Stimulated activated naive B cell treated with anti-CD40 and anti-IgM and Interleukin-4, amounts not matched to agents 10 μg/mL and 1 μg/mL and 100 μg/mL, for 72 hours (primary cell): ENCODE data around the gene CFAP119.

Source experiments
- ATAC-seq, 2 donors: fragments of 150-1000 bp; cut with Tn5 transposase; replicated peaks; 2 replicates each; pipeline ENCODE4 v1.10.0; 2021; ENCODE audit warnings: moderate library complexity in 1 of 2
- DNase-seq: peaks from one replicate; pipeline ENCODE4 v3.0.0; 2021
- H3K27ac Mint-ChIP-seq: one replicate; pipeline ENCODE4 v1.8.0; 2022; ENCODE audit warnings: mild to moderate bottlenecking, mixed read lengths
- H3K27me3 Mint-ChIP-seq, 2 donors: one replicate each; pipeline ENCODE4 v1.8.0; 2022; ENCODE audit warnings: mixed read lengths in 2 of 2
- H3K36me3 Mint-ChIP-seq, 2 donors: one replicate each; pipeline ENCODE4 v1.8.0; 2022; ENCODE audit warnings: mixed read lengths in 2 of 2, mild to moderate bottlenecking in 1 of 2
- H3K4me1 Mint-ChIP-seq, 2 donors: one replicate each; pipeline ENCODE4 v1.8.0; 2022; ENCODE audit warnings: mixed read lengths in 2 of 2, mild to moderate bottlenecking in 1 of 2
- H3K4me3 Mint-ChIP-seq, 2 donors: one replicate each; pipeline ENCODE4 v1.8.0; 2022; ENCODE audit warnings: mild to moderate bottlenecking in 2 of 2, mixed read lengths in 2 of 2, moderate library complexity in 1 of 2
- H3K9me3 Mint-ChIP-seq, 2 donors: one replicate each; pipeline ENCODE4 v1.8.0; 2022; ENCODE audit warnings: mixed read lengths in 2 of 2, mild to moderate bottlenecking in 1 of 2

Gene CFAP119

DNA sequence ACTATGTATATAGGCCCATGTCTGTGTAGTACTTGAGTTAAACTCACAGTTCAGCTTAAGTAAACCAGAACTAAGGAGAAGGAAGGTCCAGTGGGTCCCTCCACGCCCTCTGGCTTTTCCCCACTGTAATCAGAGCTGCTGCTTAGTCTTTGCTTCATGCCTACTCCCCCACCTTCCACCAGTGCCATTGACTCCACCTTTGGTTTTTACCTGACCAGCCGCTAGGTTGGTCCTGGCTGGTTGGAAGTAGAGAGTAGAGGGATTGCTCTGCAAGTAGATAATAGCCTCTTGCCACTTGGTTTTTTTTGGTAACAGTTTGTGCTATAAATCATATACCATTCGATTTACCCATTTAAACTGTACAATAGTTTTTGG, 36.5 kb downstream of the CFAP119 start:
- Mint-ChIP-seq H3K27ac (peak overlapping the region; percentile 44), H3K27me3 (no peaks in the 10 kb centered on the region), H3K9me3 (no peaks in the 10 kb centered on the region), H3K36me3 (peaks cover 61 to 74% of the 10 kb centered on the region in 2 donors), H3K4me3 (no peak overlapping the region), H3K4me1 (peaks cover 19 to 53% of the 10 kb centered on the region in 2 donors)
- DNase-seq (no peak), ATAC-seq (no peak)

DNA sequence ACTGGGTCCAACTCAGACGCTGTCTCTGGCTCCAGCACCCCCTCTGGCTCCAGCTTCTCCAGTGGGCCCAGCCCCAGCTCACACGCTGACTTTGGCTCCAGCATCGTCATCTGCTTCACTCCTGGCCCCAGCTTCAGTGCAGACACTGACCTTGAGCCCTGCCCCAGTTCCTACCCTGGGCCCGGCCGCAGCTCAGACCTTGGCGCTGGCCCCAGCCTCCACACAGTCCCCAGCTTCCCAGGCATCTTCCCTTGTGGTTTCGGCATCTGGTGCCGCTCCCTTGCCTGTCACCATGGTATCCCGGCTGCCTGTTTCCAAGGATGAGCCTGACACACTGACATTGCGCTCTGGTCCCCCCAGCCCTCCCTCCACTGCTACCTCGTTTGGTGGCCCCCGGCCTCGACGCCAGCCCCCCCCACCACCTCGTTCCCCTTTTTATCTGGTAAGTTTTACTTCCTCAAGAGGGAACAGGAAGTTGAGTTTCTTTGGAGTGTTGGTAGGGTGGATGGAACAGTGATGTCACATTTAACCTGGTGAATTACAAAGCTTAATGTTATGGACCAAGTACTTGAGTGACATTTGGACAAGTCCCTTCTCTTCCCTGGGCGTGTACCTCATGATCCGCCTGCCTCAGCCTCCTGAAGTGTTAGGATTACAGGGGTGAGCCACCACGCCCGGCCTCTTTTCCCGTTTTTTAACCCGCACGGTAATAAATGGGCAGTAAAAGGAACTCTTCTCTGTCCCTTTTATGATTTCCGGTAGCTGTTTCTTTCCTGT, 37.0 kb downstream of the CFAP119 start:
- ATAC-seq (peak; percentile 53 to 59), DNase-seq (no peak)
- H3K27ac Mint-ChIP-seq: peak overlapping the region; percentile 44

DNA sequence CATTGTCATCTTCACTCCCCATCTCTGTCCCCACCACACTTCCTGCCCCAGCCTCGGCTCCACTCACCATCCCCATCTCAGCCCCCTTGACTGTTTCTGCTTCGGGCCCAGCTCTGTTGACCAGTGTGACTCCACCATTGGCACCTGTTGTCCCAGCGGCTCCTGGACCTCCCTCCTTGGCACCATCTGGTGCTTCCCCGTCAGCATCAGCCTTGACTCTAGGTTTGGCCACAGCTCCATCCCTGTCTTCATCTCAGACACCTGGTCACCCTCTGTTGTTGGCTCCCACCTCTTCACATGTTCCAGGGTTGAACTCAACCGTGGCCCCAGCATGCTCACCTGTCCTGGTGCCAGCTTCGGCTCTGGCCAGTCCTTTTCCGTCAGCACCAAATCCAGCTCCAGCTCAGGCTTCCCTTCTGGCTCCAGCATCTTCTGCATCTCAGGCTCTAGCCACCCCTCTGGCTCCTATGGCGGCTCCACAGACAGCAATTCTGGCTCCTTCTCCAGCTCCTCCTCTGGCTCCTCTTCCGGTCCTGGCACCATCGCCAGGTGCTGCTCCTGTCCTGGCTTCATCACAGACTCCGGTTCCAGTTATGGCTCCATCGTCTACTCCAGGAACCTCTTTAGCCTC, 38.0 kb downstream of the CFAP119 start:
- peaks cover 56 to 77% of the 10 kb centered on the region in 2 donors for H3K36me3 Mint-ChIP-seq
- no peak for DNase-seq
- H3K4me1 Mint-ChIP-seq: peaks cover 24 to 54% of the 10 kb centered on the region in 2 donors
- H3K9me3 Mint-ChIP-seq: no peaks in the 10 kb centered on the region
- H3K27me3 Mint-ChIP-seq: no peaks in the 10 kb centered on the region
- ATAC-seq: no peak
- H3K27ac Mint-ChIP-seq: peak overlapping the region; percentile 78
- no peak overlapping the region for H3K4me3 Mint-ChIP-seq

More for the DNA sequence above, 37.0 kb downstream of the CFAP119 start:
- no peaks in the 10 kb centered on the region for H3K27me3 Mint-ChIP-seq
- peaks cover 24 to 58% of the 10 kb centered on the region in 2 donors for H3K4me1 Mint-ChIP-seq
- H3K9me3 Mint-ChIP-seq: no peaks in the 10 kb centered on the region
- no peak overlapping the region for H3K4me3 Mint-ChIP-seq
- H3K36me3 Mint-ChIP-seq: peaks cover 63 to 79% of the 10 kb centered on the region in 2 donors

DNA sequence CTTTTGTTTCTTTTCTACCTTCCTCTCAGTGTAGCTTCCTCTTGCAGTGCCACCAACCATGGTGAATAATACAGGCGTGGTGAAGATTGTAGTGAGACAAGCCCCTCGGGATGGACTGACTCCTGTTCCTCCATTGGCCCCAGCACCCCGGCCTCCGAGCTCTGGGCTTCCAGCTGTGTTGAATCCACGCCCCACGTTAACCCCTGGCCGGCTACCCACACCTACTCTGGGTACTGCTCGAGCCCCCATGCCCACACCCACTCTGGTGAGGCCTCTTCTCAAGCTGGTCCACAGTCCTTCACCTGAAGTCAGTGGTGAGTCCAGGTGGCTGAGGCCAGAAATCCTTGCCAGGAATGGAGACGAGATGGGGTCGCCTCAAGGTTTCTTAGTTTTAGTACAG, 38.9 kb downstream of the CFAP119 start:
- H3K9me3 Mint-ChIP-seq: no peaks in the 10 kb centered on the region
- no peak overlapping the region for H3K4me3 Mint-ChIP-seq
- H3K27ac Mint-ChIP-seq: no peak overlapping the region
- H3K4me1 Mint-ChIP-seq: peaks cover 24 to 49% of the 10 kb centered on the region in 2 donors
- DNase-seq: no peak
- H3K27me3 Mint-ChIP-seq: no peaks in the 10 kb centered on the region
- H3K36me3 Mint-ChIP-seq: peaks cover 54 to 72% of the 10 kb centered on the region in 2 donors
- no peak for ATAC-seq

DNA sequence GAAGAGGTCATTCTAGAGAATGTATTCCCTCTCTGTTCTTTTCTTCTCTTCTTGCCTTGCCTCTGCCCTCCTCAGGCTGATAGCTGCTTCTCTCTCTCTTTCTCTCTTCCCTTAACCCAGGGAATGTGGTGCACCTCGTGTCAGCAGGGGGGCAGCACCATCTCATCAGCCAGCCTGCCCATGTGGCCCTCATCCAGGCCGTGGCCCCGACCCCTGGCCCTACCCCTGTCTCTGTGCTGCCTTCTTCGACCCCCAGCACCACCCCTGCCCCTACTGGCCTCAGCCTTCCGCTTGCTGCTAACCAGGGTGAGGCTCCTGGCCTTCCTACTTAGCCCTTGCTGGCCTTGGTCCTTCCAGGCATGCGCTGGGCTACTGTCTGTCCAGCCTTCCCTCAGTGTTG, 39.4 kb downstream of the CFAP119 start:
- H3K27ac Mint-ChIP-seq: peak overlapping the region; percentile 68
- ATAC-seq (peak in 1 of 2 donors; percentile 35), DNase-seq (no peak)
- H3K27me3 Mint-ChIP-seq: no peaks in the 10 kb centered on the region
- peaks cover 24 to 44% of the 10 kb centered on the region in 2 donors for H3K4me1 Mint-ChIP-seq
- no peaks in the 10 kb centered on the region for H3K9me3 Mint-ChIP-seq
- peaks cover 53 to 70% of the 10 kb centered on the region in 2 donors for H3K36me3 Mint-ChIP-seq
- H3K4me3 Mint-ChIP-seq: no peak overlapping the region

DNA sequence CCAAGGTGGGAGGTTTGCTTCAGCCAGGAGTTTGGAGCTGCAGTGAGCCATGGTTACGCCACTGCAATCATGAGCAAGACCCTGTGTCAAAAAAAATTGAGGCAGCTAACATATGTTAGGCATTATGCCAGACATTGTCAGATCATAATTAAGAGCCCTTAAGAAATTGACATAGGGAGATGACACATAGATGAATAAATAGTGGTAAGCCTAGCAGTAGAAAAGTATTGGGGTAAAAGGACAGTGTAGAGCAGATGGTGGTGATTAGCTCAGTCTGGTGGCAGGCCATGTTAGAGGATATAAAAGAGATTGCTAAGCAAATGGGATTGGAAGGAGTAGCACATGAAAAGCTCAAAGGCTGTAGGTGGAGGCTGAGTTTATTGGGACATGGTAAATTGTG, 40.3 kb downstream of the CFAP119 start:
- no peak overlapping the region for H3K4me3 Mint-ChIP-seq
- H3K27me3 Mint-ChIP-seq: no peaks in the 10 kb centered on the region
- no peaks in the 10 kb centered on the region for H3K9me3 Mint-ChIP-seq
- ATAC-seq (no peak), DNase-seq (no peak)
- peak overlapping the region; percentile 63 for H3K27ac Mint-ChIP-seq
- peaks cover 59 to 72% of the 10 kb centered on the region in 2 donors for H3K36me3 Mint-ChIP-seq
- H3K4me1 Mint-ChIP-seq: peaks cover 26 to 45% of the 10 kb centered on the region in 2 donors

DNA sequence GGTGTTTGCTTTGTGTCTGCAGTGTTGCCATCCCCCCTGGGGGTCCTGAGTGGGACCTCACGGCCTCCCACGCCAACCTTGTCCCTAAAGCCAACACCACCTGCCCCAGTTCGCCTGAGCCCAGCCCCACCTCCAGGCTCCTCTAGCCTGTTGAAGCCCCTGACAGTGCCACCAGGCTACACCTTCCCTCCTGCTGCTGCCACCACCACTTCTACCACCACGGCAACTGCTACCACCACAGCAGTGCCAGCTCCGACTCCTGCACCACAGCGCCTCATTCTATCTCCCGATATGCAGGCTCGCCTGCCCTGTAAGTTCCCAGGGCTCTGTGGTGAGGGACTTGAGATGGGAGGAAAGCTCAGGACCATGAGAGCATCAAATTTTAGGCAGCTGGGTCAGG, 40.7 kb downstream of the CFAP119 start:
- H3K4me1 Mint-ChIP-seq: peaks cover 29 to 48% of the 10 kb centered on the region in 2 donors
- H3K36me3 Mint-ChIP-seq: peaks cover 63 to 76% of the 10 kb centered on the region in 2 donors
- H3K27ac Mint-ChIP-seq: peak overlapping the region; percentile 63
- no peak for ATAC-seq
- no peaks in the 10 kb centered on the region for H3K27me3 Mint-ChIP-seq
- no peak for DNase-seq
- no peaks in the 10 kb centered on the region for H3K9me3 Mint-ChIP-seq
- no peak overlapping the region for H3K4me3 Mint-ChIP-seq

DNA sequence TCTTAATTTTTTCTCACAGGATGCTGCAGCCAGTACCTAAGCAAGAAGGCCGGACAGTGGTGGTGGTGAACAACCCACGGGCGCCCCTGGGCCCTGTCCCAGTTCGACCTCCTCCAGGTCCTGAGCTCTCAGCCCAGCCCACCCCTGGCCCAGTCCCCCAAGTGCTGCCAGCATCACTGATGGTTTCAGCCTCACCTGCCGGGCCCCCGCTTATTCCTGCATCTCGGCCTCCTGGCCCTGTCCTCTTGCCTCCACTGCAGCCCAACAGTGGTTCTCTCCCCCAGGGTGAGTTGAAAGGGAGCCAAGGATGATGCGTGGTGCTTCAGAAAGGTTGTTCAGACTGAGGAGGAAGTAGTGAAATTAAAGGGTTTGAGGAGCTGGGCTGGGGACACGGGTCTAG, 41.2 kb downstream of the CFAP119 start:
- DNase-seq (no peak), ATAC-seq (no peak)
- peaks cover 34 to 49% of the 10 kb centered on the region in 2 donors for H3K4me1 Mint-ChIP-seq
- H3K27me3 Mint-ChIP-seq: no peaks in the 10 kb centered on the region
- H3K36me3 Mint-ChIP-seq: peaks cover 68 to 76% of the 10 kb centered on the region in 2 donors
- no peaks in the 10 kb centered on the region for H3K9me3 Mint-ChIP-seq
- peak overlapping the region; percentile 38 for H3K27ac Mint-ChIP-seq
- H3K4me3 Mint-ChIP-seq: no peak overlapping the region

DNA sequence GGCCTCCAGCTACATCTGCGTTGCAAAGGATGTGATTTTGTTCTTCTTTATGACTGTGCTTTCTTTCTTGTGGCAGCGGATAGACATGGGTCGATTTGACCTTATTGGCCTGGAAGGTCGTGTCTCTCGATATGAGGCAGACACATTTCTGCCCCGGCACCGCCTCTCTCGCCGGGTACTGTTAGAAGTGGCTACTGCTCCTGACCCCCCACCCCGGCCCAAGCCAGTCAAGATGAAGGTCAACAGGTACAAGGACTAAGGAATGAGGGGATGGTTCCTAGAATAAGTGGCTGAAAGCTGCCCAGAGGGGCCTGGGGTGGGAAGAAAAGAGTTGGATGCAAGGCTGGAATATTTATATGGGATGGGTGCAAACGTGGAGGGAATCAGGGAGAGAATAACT, 41.8 kb downstream of the CFAP119 start:
- Mint-ChIP-seq H3K27ac (no peak overlapping the region), H3K4me3 (no peak overlapping the region), H3K4me1 (peaks cover 33 to 49% of the 10 kb centered on the region in 2 donors), H3K9me3 (no peaks in the 10 kb centered on the region), H3K36me3 (peaks cover 69 to 75% of the 10 kb centered on the region in 2 donors), H3K27me3 (no peaks in the 10 kb centered on the region)
- no peak for DNase-seq
- no peak for ATAC-seq

DNA sequence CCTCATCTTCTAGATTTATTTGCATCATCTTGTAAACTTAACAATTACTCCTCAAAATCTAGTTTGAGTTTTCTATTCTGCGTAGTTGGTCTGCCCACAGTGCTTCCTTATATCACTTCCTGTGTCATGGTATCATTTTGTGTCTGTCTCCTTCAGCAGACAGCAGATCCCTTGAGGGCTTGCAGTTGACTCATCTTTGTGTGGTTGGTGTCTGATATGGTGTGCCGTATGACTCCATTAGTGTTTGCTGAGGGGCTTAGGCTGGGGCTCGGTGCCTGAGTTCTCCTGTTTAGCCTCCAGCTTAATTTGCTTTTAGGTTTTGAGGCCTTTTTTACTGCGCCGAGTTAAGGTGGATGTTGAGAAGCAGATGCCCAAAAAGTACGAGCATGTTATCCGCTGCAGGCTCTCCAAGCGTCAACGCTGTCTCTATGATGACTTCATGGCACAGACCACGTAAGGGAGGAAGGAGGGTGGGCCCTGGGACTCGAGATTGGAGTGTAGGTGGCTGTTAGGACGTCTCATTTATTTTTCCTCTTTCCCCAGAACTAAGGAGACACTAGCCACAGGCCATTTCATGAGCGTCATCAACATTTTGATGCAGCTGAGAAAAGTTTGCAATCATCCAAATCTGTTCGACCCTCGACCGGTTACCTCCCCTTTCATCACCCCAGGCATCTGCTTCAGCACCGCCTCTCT, 46.0 kb downstream of the CFAP119 start:
- Mint-ChIP-seq H3K36me3 (peaks cover 65 to 66% of the 10 kb centered on the region in 2 donors), H3K27me3 (no peaks in the 10 kb centered on the region), H3K9me3 (peaks cover 0 to 4% of the 10 kb centered on the region in 2 donors), H3K4me1 (peaks cover 29 to 54% of the 10 kb centered on the region in 2 donors), H3K27ac (peak overlapping the region; percentile 81), H3K4me3 (peak overlapping the region; percentile 36 to 73)
- peak; percentile 50 for DNase-seq
- ATAC-seq: peak; percentile 100

DNA sequence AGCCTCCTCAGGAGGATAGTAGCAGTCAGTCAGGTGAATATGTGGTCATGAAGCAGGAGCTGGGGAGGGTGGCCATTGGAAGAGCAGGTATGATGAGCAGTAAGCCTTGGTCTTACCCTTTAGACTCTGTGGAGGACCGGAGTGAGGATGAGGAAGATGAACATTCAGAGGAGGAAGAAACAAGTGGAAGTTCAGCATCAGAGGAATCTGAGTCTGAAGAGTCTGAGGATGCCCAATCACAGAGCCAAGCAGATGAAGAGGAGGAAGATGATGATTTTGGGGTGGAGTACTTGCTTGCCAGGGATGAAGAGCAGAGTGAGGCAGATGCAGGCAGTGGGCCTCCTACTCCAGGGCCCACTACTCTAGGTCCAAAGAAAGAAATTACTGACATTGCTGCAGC, 50.1 kb downstream of the CFAP119 start:
- Mint-ChIP-seq H3K36me3 (peaks cover 73 to 79% of the 10 kb centered on the region in 2 donors), H3K27me3 (no peaks in the 10 kb centered on the region), H3K9me3 (peaks cover 0 to 4% of the 10 kb centered on the region in 2 donors), H3K4me3 (no peak overlapping the region), H3K27ac (no peak overlapping the region), H3K4me1 (peaks cover 23 to 43% of the 10 kb centered on the region in 2 donors)
- ATAC-seq (no peak), DNase-seq (no peak)

DNA sequence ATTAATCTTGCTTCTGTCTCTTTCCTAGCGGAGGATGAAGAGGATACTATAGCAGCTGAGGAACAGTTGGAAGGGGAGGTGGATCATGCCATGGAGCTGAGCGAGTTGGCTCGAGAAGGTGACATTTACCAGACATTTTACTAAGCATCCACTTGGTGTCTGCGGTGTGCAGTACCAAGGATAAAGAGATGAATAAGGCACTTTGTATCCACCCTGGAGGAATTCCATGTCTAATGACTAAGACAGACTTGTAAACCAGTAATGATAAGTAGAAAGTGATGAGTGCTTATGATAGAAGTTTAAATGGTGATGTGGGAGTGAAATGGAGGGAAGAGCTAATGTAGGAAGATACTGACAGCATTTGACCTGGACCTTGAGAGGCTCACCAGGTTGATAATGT, 50.9 kb downstream of the CFAP119 start:
- Mint-ChIP-seq H3K27me3 (no peaks in the 10 kb centered on the region), H3K9me3 (peaks cover 0 to 4% of the 10 kb centered on the region in 2 donors), H3K27ac (peak overlapping the region; percentile 52), H3K4me3 (no peak overlapping the region), H3K36me3 (peaks cover 68 to 75% of the 10 kb centered on the region in 2 donors), H3K4me1 (peaks cover 18 to 35% of the 10 kb centered on the region in 2 donors)
- DNase-seq: no peak
- ATAC-seq: no peak
